ENCODE data around the gene F8A1.
A peak's percentile ranks its signal among the peaks of the same experiment; 100 is the strongest.
"Not testable (repeated sequence)": the region's sequence is repeated elsewhere in the genome, so short reads cannot be mapped to it uniquely, and the experiment has no call there.

The F8A1 gene

DNA sequence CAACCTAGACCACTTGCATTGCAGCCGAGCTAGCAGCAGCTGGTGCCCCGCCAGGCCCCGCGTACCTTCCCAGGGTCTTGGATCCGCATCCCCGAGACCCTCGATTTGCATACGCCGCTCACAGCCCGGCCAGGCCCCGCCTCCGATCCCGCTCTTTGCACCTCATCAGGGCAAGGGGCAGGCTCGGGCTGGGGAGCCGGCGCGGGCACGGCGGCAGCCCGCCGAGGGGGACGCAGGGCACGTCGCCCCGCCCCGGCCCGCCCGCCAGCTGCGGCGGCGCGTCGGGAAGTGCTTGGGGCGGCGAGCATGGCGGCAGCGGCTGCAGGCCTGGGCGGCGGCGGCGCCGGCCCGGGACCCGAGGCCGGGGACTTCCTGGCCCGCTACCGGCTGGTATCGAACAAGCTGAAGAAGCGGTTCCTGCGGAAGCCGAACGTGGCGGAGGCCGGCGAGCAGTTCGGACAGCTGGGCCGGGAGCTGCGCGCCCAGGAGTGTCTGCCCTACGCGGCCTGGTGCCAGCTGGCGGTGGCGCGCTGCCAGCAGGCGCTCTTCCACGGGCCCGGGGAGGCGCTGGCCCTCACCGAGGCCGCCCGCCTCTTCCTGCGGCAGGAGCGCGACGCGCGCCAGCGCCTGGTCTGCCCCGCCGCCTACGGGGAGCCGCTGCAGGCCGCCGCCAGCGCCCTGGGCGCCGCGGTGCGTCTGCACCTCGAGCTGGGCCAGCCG lies at the start of gene F8A1:
Gene F8A1, plus strand, starts transcription at position 287 of the 720 bp plus-strand sequence. Its CDS starts 20 bp downstream, at position 307.
- POLR2A ChIA-PET; H3K4me3 ChIP-seq (ENCODE audit: low read depth, low read length); DNase-seq (ENCODE audit: low read depth, low spot score); CTCF ChIA-PET: not testable (repeated sequence)

DNA sequence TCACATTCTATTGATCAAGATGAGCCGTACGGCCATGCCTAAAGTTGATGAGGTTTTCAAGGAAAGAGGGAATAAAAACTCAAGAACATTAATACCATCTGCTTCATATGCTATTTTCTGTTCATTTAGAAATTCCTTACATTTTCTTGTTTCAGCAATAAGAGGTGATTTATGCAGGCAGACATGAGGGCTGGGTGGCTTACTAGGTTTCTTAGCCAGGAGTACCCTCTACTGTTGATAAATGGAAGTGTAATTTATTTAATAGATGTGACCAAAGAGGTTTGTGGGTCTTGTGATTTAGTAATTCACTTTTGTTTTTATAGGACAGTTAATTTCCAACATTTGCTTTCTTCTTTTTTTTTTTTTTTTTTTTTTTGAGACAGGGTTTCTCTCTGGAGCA lies 45.3 kb upstream of the F8A1 start:
- ChIA-PET POLR2A (no interaction called here), CTCF (interaction anchor here (0.7 to 5.7 kb wide), 5 partner anchors 10 to 124 kb away, joined by 3 to 37 read pairs (median 3); partner anchors contain the start of genes DKC1 and GAB3)
- no peak overlapping the region for H3K4me3 ChIP-seq (ENCODE audit: low read depth, low read length)
- DNase-seq (ENCODE audit: low read depth, low spot score): peak; percentile 37
- TF ChIP-seq, protein P1, sequence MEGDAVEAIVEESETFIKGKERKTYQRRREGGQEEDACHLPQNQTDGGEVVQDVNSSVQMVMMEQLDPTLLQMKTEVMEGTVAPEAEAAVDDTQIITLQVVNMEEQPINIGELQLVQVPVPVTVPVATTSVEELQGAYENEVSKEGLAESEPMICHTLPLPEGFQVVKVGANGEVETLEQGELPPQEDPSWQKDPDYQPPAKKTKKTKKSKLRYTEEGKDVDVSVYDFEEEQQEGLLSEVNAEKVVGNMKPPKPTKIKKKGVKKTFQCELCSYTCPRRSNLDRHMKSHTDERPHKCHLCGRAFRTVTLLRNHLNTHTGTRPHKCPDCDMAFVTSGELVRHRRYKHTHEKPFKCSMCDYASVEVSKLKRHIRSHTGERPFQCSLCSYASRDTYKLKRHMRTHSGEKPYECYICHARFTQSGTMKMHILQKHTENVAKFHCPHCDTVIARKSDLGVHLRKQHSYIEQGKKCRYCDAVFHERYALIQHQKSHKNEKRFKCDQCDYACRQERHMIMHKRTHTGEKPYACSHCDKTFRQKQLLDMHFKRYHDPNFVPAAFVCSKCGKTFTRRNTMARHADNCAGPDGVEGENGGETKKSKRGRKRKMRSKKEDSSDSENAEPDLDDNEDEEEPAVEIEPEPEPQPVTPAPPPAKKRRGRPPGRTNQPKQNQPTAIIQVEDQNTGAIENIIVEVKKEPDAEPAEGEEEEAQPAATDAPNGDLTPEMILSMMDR (IDR thresholded peaks at IDR 0.05; ENCODE audit: insufficient read depth, low read length, missing control alignments): peak; percentile 32

DNA sequence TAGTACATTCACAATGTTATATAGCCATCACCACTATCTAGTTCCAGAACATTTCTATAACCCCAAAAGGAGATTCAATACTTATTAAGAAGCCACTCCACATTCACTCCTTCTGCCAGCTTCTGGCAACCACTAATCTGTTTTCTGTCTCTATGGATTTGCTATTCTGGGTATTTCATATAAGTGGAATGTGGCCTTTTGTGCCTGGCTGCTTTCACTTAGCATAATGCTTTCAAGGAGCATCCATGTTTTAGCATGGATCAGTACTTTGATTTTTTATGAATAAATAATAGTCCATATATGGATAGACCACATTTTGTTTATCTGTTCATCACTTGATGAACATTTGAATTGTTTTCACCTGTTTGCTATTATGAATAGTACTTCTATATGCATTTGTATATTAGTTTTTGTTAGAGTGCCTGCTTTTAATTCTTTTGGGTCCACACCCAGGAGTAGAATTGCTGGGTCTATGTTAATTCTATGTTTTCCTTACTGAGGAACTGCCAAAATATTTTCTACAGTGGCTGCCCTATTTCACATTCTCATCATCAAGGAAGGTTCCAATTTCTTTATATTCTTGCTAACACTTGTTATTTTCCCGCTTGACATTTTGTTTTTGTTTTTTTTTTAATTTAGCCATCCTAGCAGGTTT lies 35.1 kb upstream of the F8A1 start:
- POLR2A ChIA-PET: interaction anchor here (0.6 kb wide), 1 partner anchor 13 kb away, joined by 3 read pairs; no protein-coding TSS in a partner anchor
- TF ChIP-seq, protein P1 (IDR thresholded peaks at IDR 0.05; ENCODE audit: insufficient read depth, low read length, missing control alignments): no peak
- CTCF ChIA-PET: no interaction called here
- no peak overlapping the region for H3K4me3 ChIP-seq (ENCODE audit: low read depth, low read length)
- DNase-seq (ENCODE audit: low read depth, low spot score): no peak

DNA sequence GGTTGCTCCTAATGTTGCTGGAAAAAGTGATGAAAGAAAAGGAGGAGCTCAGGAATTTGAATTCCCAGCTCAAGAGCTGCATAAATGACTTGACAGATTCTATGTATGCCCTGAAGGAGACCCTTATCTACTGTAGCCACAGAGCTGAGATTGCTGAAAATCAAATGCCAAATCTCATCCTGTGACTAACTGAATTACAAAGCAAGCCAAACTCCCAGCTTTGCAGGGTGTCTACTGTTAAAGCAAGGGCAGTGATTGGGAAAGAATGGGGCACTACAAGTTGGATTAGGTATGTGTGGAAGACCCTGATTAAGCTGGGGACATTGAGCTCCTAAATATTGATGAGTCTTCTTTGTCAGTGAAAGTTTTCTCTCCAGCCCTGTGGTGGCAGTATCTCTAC lies 30.9 kb upstream of the F8A1 start:
- no peak for DNase-seq (ENCODE audit: low read depth, low spot score)
- CTCF ChIA-PET: no interaction called here
- TF ChIP-seq, protein P1 (IDR thresholded peaks at IDR 0.05; ENCODE audit: insufficient read depth, low read length, missing control alignments): no peak
- POLR2A ChIA-PET: no interaction called here
- no peak overlapping the region for H3K4me3 ChIP-seq (ENCODE audit: low read depth, low read length)

DNA sequence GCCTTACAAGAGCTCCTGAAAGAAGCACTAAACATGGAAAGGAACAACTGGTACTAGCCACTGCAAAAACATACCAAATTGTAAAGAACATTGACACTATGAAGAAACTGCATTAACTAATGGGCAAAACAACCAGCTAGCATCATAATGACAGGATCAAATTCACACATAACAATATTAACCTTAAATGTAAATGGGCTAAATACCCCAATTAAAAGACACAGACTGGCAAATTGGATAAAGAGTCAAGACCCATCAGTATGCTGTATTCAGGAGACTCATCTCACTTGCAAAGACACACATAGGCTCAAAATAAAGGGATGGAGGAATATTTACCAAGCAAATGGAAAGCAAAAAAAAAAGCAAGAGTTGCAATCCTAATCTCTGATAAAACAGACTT lies 17.6 kb upstream of the F8A1 start:
- CTCF ChIA-PET; H3K4me3 ChIP-seq (ENCODE audit: low read depth, low read length); POLR2A ChIA-PET; DNase-seq (ENCODE audit: low read depth, low spot score): not testable (repeated sequence)

DNA sequence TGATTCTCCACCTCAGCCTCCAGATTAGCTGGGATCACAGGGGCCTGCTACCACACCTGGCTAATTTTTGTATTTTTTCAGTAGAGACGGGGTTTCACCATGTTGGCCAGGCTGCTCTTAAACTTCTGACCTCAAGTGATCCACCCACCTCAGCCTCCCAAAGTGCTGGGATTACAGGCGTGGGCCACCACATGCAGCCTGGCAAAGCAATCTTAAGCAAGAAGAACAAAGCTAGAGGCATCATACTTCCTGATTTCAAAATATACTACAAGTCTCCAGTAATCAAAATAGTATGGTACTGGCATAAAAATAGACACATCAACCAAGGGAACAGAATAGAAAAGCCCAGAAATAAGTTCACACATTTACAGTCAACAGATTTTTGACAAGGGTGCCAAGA lies 12.8 kb upstream of the F8A1 start:
- ChIA-PET CTCF (no interaction called here), POLR2A (no interaction called here)
- no peak for DNase-seq (ENCODE audit: low read depth, low spot score)
- H3K4me3 ChIP-seq (ENCODE audit: low read depth, low read length): no peak overlapping the region
- TF ChIP-seq, protein P1 (IDR thresholded peaks at IDR 0.05; ENCODE audit: insufficient read depth, low read length, missing control alignments): no peak

DNA sequence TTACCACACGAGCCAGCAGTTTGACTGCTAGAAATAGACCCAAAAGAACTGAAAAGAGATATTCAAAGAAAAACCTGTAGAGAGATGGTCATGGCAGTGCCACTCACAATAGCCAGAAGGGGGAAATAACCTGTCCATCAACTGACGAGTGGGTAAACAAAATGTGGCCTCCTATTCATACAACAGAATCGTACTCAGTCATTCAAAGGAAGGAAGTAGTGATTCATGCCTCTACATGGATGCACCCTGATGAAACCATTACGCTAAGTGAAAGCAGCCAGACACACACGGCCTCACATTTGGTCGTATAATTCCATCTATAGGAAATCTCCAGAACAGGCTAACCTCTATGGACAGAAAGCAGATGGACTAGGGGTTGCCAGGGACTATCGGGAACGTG lies 2.1 kb upstream of the F8A1 start:
- H3K4me3 ChIP-seq (ENCODE audit: low read depth, low read length); POLR2A ChIA-PET; DNase-seq (ENCODE audit: low read depth, low spot score); CTCF ChIA-PET: not testable (repeated sequence)

DNA sequence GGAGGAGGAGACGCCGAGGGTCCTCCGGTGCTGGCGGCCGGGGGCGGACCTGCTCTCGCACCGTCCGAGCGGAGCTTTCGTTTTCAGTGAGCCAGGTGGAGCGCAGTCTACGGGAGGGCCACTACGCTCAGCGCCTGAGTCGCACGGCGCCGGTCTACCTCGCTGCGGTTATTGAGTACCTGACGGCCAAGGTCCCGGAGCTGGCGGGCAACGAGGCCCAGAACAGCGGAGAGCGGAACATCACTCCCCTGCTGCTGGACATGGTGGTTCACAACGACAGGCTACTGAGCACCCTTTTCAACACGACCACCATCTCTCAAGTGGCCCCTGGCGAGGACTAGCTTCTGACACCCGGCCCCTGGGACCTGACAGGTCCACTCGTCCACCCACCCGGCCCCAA lies 1.1 kb upstream of the F8A1 start:
- POLR2A ChIA-PET: not testable (repeated sequence)

DNA sequence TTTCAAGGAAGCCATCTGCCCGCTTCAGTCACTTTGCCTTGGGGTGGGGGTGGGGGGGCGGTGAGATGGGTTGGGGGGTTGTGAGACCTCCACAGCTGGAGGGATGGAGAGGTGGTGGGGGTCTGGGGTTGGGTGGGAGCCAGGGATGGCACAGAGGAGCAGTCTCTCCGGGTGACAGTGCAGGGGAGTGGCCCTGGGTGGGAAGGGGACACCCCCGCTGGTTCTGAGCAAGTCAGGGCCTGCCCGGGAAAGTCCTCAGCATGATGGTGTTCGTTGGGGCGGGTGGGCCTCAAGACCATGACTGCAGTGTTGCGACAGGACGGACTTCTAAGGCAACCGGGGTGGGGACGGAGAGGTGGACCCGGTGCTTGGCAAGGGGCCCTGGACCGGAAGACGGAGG lies 606 bp upstream of the F8A1 start:
- H3K4me3 ChIP-seq (ENCODE audit: low read depth, low read length); DNase-seq (ENCODE audit: low read depth, low spot score); CTCF ChIA-PET; POLR2A ChIA-PET: not testable (repeated sequence)

More for the DNA sequence above, 1.1 kb upstream of the F8A1 start:
- H3K4me3 ChIP-seq (ENCODE audit: low read depth, low read length); DNase-seq (ENCODE audit: low read depth, low spot score); CTCF ChIA-PET: not testable (repeated sequence)

DNA sequence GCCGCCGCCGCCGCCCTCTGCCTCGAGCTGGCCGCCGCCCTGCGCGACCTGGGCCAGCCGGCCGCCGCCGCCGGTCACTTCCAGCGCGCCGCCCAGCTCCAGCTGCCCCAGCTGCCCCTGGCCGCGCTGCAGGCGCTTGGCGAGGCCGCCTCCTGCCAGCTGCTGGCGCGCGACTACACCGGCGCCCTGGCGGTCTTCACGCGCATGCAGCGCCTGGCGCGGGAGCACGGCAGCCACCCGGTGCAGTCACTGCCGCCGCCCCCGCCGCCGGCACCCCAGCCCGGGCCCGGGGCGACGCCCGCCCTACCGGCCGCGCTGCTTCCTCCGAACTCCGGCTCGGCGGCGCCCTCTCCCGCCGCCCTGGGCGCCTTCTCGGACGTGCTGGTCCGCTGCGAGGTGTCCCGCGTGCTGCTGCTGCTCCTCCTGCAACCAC lies 650 bp downstream of the F8A1 start:
- DNase-seq (ENCODE audit: low read depth, low spot score); POLR2A ChIA-PET; CTCF ChIA-PET; H3K4me3 ChIP-seq (ENCODE audit: low read depth, low read length): not testable (repeated sequence)

Measured in AG04449 (cell line).